ENCODE measurements around the gene TUBGCP6.
"Not testable (repeated sequence)": the region's sequence is repeated elsewhere in the genome, so short reads cannot be mapped to it uniquely, and the experiment has no call there.

The TUBGCP6 gene

GRCh38 chr22:50274771-50275170, 29.9 kb upstream of the TUBGCP6 start:
- H3K4me3 ChIP-seq (replicated peaks; ENCODE audit: low read depth, low read length), result no peak overlapping the region
- TF ChIP-seq, protein P1, sequence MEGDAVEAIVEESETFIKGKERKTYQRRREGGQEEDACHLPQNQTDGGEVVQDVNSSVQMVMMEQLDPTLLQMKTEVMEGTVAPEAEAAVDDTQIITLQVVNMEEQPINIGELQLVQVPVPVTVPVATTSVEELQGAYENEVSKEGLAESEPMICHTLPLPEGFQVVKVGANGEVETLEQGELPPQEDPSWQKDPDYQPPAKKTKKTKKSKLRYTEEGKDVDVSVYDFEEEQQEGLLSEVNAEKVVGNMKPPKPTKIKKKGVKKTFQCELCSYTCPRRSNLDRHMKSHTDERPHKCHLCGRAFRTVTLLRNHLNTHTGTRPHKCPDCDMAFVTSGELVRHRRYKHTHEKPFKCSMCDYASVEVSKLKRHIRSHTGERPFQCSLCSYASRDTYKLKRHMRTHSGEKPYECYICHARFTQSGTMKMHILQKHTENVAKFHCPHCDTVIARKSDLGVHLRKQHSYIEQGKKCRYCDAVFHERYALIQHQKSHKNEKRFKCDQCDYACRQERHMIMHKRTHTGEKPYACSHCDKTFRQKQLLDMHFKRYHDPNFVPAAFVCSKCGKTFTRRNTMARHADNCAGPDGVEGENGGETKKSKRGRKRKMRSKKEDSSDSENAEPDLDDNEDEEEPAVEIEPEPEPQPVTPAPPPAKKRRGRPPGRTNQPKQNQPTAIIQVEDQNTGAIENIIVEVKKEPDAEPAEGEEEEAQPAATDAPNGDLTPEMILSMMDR (IDR thresholded peaks at IDR 0.05; ENCODE audit: low read depth, low read length, missing control alignments), result no peak
- DNase-seq (ENCODE audit: extremely low read depth, low read depth), result no peak

DNA sequence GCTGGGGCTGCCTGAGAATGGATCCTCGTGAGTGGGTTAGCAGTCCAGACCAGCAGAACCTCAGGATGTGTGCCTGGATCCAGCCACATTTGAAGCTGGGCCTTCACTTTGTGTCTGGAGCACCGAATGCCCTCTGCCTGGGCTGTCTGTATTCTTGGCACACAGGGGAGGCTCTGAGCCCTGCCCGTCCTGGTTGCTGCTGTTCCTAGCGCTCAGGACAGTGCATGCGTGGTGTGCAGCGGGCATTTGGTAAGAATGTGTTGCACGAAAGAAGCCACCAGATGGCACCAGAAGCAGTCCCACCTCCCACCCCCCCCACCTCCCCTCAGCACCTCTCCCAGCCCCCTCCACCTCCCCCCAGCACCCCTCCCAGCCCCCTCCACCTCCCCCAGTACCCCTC, 29.5 kb upstream of the TUBGCP6 start:
- H3K4me3 ChIP-seq (replicated peaks; ENCODE audit: low read depth, low read length), result no peak overlapping the region
- no peak for DNase-seq (ENCODE audit: extremely low read depth, low read depth)
- TF ChIP-seq, protein P1 (IDR thresholded peaks at IDR 0.05; ENCODE audit: low read depth, low read length, missing control alignments), result peak; percentile 19

DNA sequence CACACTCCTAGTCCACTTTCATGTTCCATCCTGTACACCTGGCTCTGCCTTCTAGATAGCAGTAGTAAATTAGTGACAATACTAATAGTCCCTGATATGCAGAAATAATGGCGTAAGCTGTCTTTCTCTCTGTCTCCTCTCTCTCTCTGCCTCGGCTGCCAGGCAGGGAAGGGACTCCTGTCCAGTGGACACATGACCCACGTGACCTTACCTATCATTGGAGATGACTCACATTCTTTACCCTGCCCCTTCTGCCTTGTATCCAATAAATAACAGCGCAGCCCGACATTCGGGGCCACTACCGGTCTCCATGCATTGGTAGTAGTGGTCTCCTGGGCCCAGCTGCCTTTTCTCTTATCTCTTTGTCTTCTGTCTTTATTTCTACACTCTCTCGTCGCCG, 29.0 kb upstream of the TUBGCP6 start:
- H3K4me3 ChIP-seq (replicated peaks; ENCODE audit: low read depth, low read length); DNase-seq (ENCODE audit: extremely low read depth, low read depth): not testable (repeated sequence)

GRCh38 chr22:50273352-50273751, 28.5 kb upstream of the TUBGCP6 start:
- DNase-seq (ENCODE audit: extremely low read depth, low read depth); H3K4me3 ChIP-seq (replicated peaks; ENCODE audit: low read depth, low read length): not testable (repeated sequence)

- TF ChIP-seq, protein P1 (IDR thresholded peaks at IDR 0.05; ENCODE audit: low read depth, low read length, missing control alignments), result no peak
- no peak overlapping the region for H3K4me3 ChIP-seq (replicated peaks; ENCODE audit: low read depth, low read length)
- no peak for DNase-seq (ENCODE audit: extremely low read depth, low read depth)
Observed at GRCh38 chr22:50272044-50272802, 27.4 kb upstream of the TUBGCP6 start.

GRCh38 chr22:50271519-50271970, 26.7 kb upstream of the TUBGCP6 start:
- DNase-seq (ENCODE audit: extremely low read depth, low read depth), result no peak
- H3K4me3 ChIP-seq (replicated peaks; ENCODE audit: low read depth, low read length), result peak overlapping the region; percentile 18; the same call in 1 of the 2 replicates
- TF ChIP-seq, protein P1 (IDR thresholded peaks at IDR 0.05; ENCODE audit: low read depth, low read length, missing control alignments), result no peak

DNA sequence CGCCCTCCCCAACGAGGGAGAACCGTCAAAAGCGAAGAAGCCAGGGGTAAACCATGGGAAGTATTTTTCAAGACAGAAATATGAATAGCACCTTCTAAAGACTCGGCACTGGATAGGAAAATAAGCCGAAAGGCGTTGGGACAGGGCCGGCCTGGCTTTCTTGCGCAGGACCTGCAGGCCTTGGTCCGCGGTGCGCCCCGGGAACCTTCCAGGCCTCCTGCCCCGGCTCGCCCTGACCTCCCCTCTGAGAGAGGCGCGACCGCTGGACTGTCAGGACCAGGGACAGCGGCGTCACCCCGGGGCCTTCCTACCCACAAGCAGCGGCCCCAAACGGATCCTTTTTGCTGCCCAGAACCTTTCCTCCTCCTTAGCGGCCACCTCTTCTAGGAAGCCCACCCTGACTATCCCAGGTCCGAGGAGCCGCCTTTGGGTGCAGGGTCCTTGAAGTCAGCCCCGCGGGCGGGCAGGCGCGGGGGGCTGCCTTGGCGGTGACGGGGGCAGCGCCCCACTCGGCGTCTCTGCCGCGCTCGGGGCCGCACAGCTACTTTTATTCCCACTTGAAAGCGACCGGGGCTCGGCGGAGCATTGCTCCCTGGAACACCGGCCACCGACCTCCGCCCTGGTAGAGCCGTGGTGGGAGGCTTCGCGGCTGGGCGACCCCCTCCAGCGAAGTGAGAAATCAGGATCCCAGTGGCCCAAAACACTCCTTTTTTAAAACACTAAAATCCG, 26.0 kb upstream of the TUBGCP6 start:
- no peak for DNase-seq (ENCODE audit: extremely low read depth, low read depth)
- TF ChIP-seq, protein P1 (IDR thresholded peaks at IDR 0.05; ENCODE audit: low read depth, low read length, missing control alignments), result no peak

More for the DNA sequence above, 26.0 kb upstream of the TUBGCP6 start:
- H3K4me3 ChIP-seq (replicated peaks; ENCODE audit: low read depth, low read length), result peak overlapping the region; percentile 43

Data from HFF-Myc (cell line).